Right cardiac atrium (tissue), 5 donors: ENCODE results near the gene KCNAB2. TPM values are rescaled to one million over a fixed set of nuclear protein-coding genes. Genes with fewer than 3 reads are reported as not detected.

Experiments
- ATAC-seq, 2 donors: fragments of 200-7000 bp; cut with Tn5 transposase; one replicate each; pipeline versions ENCODE4 v1.8.0 to v1.9.1; 2020; ENCODE audit warnings: moderate library complexity in 2 of 2, mild to moderate bottlenecking in 1 of 2
- DNase-seq, 3 donors: peaks; one replicate each; pipeline ENCODE4 v3.0.0-alpha.2; 2020
- H3K27ac ChIP-seq: one replicate; pipeline ENCODE4 v1.5.1; 2013; ENCODE audit warnings: mild to moderate bottlenecking, low read length, control low read depth, moderate library complexity
- H3K27me3 ChIP-seq: one replicate; pipeline ENCODE4 v1.6.1; 2013; ENCODE audit not compliant: control insufficient read depth, insufficient read depth
- H3K4me1 ChIP-seq: one replicate; pipeline ENCODE4 v1.6.1; 2013; ENCODE audit warnings: low read length; ENCODE audit not compliant: control insufficient read depth, insufficient read depth
- H3K4me3 ChIP-seq: one replicate; pipeline ENCODE4 v1.5.1; 2013; ENCODE audit warnings: low read length, control low read depth
- H3K9me3 ChIP-seq: one replicate; pipeline ENCODE4 v1.6.1; 2013; ENCODE audit warnings: low read length; ENCODE audit not compliant: control insufficient read depth
- WGBS: extraction: QIAGEN DNeasy Blood & Tissue Kit; methylation state at CpG from one replicate; pipeline ENCODE4 v1.1.7; 2013; 5-methylcytosine and 5-hydroxymethylcytosine counted together
- intact Hi-C, 4 donors: fragments of 100-400 bp; cut with DNase I; formaldehyde crosslinking; loops; one replicate each; pipeline versions ENCODE4 v1.11.0 to v1.14.0; 2022 to 2023
- polyA plus RNA-seq: library from polyadenylated mRNA; stranded (reverse); fragments of 200-250 nt; gene quantifications from one replicate; pipeline ENCODE4 v1.2.3, GENCODE V29; 2013
- total RNA-seq, 4 donors: library from RNA; stranded (reverse); fragmentation: NEBNext Ultra II Directional; extraction: Animal tissue kit (Norgen Biotek cat#: 25700); gene quantifications; one replicate each; pipeline ENCODE4 v1.2.1, GENCODE V29; 2021
- donor health status: healthy with polysubstance abuse.
- donor health status: DM: no; HTN: yes; CAD: no.
- donor health status: DM: no; HTN: no; CAD: no.
- donor health status: DM: no; HTN: yes; CAD: no; lungs with severe emphysema.
- donor health status: DM: yes; HTN: yes; CAD: no.

KCNAB2 gene
- total and polyA plus RNA-seq, 5 donors: 12.6 to 25.6 (median 15.8) TPM

- no peak overlapping the region for H3K27ac ChIP-seq
- no peaks in the 10 kb centered on the region for H3K9me3 ChIP-seq
- intact Hi-C loops: no loop called here
- H3K4me1 ChIP-seq: no peaks in the 10 kb centered on the region
- H3K27me3 ChIP-seq: no peaks in the 10 kb centered on the region
- DNase-seq (no peak), ATAC-seq (no peak)
- 71% methylated on average over 1 of the region's 1 CpG for WGBS
- no peak overlapping the region for H3K4me3 ChIP-seq
Observed at GRCh38 chr1:6116137-6116536, 70.4 kb downstream of the KCNAB2 start.

GRCh38 chr1:6117064-6117463 lies 71.4 kb downstream of the KCNAB2 start:
- WGBS: 79% methylated on average over 2 of the region's 2 CpGs
- no peaks in the 10 kb centered on the region for H3K9me3 ChIP-seq

DNA sequence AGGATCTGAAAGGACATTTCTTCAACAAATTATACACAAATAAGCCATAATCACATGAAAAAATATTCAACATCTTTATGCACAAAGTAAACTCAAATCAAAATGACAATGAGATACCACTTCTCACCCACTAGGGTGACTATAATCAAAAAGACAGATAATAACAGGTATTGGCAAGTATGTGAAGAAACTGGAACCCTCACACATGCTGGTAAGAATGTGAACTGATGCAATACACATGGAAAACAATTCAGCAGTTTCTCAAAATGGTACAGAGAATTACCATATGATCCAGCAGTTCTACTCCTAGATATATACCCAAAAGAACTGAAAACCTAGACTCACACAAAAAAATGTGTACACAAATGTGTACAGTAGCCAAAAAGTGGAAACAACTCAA lies 71.9 kb downstream of the KCNAB2 start:
- intact Hi-C loops: no loop called here
- Histone ChIP-seq H3K4me3 (no peak overlapping the region), H3K4me1 (no peaks in the 10 kb centered on the region), H3K27me3 (no peaks in the 10 kb centered on the region), H3K27ac (no peak overlapping the region), H3K9me3 (no peaks in the 10 kb centered on the region)
- no peak for DNase-seq
- no peak for ATAC-seq

More at GRCh38 chr1:6117064-6117463, 71.4 kb downstream of the KCNAB2 start:
- no peak for DNase-seq
- H3K4me3 ChIP-seq: no peak overlapping the region
- ATAC-seq: no peak
- no peaks in the 10 kb centered on the region for H3K27me3 ChIP-seq
- no peaks in the 10 kb centered on the region for H3K4me1 ChIP-seq
- intact Hi-C loops: no loop called here
- no peak overlapping the region for H3K27ac ChIP-seq

- Histone ChIP-seq H3K4me3 (no peak overlapping the region), H3K27ac (no peak overlapping the region), H3K9me3 (no peaks in the 10 kb centered on the region), H3K4me1 (no peaks in the 10 kb centered on the region), H3K27me3 (no peaks in the 10 kb centered on the region)
- ATAC-seq: no peak
- intact Hi-C loops: no loop called here
- no peak for DNase-seq
- WGBS: 84% methylated on average over 3 of the region's 3 CpGs
Observed at GRCh38 chr1:6118415-6118814, 72.7 kb downstream of the KCNAB2 start.

DNA sequence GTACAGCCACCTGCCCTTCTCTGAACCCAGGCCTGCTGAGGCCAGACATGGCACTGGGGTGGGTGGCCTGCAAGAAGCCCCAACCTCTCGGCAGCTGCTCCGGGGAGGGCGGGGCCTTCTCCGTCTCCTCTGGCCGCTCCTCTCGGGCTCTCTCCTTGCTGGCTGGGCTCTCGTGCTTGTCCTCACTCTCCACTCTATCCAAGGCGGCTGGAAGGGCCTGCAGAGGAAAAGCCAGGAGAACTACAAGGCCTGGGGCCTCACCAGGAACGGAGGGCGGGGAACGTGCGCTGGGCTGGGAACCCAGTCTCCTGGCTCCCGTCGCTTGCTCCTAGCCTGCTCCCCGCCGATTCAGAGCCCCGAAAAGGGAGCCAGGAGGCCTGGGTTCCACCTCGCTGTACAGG lies 75.3 kb downstream of the KCNAB2 start:
- H3K9me3 ChIP-seq: no peaks in the 10 kb centered on the region
- intact Hi-C loops: no loop called here
- no peak overlapping the region for H3K4me3 ChIP-seq
- no peaks in the 10 kb centered on the region for H3K4me1 ChIP-seq
- 84% methylated on average over 18 of the region's 18 CpGs for WGBS
- no peaks in the 10 kb centered on the region for H3K27me3 ChIP-seq
- no peak overlapping the region for H3K27ac ChIP-seq
- DNase-seq (peak in 2 of 3 donors; percentile 4 to 6), ATAC-seq (no peak)

DNA sequence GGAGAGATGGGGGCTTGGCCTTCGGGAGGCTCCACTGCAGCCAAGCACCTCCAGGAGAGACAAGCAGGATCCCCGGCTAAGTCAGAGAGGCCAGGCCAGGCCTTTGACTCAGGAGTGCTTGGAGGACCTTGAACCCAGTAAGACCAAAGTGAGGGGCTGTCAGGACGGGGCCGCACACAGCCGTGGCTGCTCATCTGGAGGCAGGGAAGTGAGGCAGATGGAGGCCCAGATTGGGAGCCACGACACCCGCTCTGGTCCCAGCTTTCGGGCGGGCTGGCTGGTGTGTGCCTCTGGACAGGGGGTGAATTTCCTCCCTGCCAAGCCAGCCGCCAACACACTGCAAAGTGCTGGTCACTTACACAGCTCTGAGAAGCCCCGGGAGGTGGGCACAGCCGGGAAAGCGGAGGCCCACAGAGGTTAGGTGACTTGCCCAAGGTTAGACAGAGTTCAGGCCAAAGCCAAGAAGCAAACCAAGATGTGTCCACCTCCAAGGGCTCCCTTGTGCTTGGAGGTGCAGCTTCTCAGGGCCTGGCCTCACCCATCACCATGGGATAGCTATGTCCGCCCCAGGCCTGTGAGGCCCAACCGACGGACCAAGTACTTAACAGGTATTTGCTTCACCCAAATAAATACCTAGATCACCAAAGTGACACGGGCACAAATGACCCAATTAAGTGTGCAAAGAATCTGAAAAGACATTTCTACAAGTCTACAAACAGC lies 76.1 kb downstream of the KCNAB2 start:
- Histone ChIP-seq H3K27me3 (no peaks in the 10 kb centered on the region), H3K27ac (no peak overlapping the region), H3K9me3 (no peaks in the 10 kb centered on the region), H3K4me1 (no peaks in the 10 kb centered on the region), H3K4me3 (no peak overlapping the region)
- 92% methylated on average over 17 of the region's 17 CpGs for WGBS
- intact Hi-C loops: no loop called here
- ATAC-seq (no peak), DNase-seq (peak in 2 of 3 donors; percentile 4 to 27)

GRCh38 chr1:6123083-6123482 lies 77.4 kb downstream of the KCNAB2 start:
- no peak overlapping the region for H3K27ac ChIP-seq
- no peaks in the 10 kb centered on the region for H3K27me3 ChIP-seq
- no peaks in the 10 kb centered on the region for H3K4me1 ChIP-seq
- no peaks in the 10 kb centered on the region for H3K9me3 ChIP-seq
- intact Hi-C loops: no loop called here
- H3K4me3 ChIP-seq: no peak overlapping the region
- DNase-seq (peak in 1 of 3 donors; percentile 25), ATAC-seq (no peak)
- WGBS: 70% methylated on average over 7 of the region's 7 CpGs

DNA sequence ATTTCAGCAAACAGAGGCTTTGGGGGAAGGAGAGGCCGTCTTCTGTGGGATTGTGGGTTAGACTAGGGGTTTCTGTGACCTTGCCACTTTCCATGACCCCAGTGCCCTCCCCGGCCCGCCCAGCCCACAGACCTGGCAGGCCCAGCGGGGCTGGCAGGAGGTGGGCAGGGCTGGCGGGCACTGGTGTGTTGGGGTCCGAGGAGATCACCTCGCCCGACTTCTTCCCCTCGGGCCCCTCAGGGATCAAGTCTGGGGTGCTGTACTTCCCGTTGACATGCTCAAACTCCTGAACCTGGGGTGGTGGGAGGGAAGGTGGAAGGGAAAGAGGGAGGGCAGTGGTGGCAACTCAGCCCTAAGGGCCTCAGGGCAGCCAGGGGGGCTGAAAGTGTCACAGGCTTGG lies 78.1 kb downstream of the KCNAB2 start:
- H3K27me3 ChIP-seq: no peaks in the 10 kb centered on the region

GRCh38 chr1:6124341-6124740 lies 78.7 kb downstream of the KCNAB2 start:
- ATAC-seq (no peak), DNase-seq (peak in 2 of 3 donors; percentile 6 to 40)
- H3K9me3 ChIP-seq: no peaks in the 10 kb centered on the region
- intact Hi-C loops: no loop called here
- no peak overlapping the region for H3K27ac ChIP-seq
- H3K4me1 ChIP-seq: no peaks in the 10 kb centered on the region
- H3K27me3 ChIP-seq: no peaks in the 10 kb centered on the region
- WGBS: 82% methylated on average over 12 of the region's 12 CpGs
- H3K4me3 ChIP-seq: no peak overlapping the region

More for the DNA sequence above, 78.1 kb downstream of the KCNAB2 start:
- 86% methylated on average over 10 of the region's 10 CpGs for WGBS
- H3K9me3 ChIP-seq: no peaks in the 10 kb centered on the region
- H3K27ac ChIP-seq: no peak overlapping the region
- peak in 2 of 3 donors; percentile 5 to 31 for DNase-seq
- H3K4me1 ChIP-seq: no peaks in the 10 kb centered on the region
- ATAC-seq: no peak
- intact Hi-C loops: no loop called here
- H3K4me3 ChIP-seq: no peak overlapping the region

DNA sequence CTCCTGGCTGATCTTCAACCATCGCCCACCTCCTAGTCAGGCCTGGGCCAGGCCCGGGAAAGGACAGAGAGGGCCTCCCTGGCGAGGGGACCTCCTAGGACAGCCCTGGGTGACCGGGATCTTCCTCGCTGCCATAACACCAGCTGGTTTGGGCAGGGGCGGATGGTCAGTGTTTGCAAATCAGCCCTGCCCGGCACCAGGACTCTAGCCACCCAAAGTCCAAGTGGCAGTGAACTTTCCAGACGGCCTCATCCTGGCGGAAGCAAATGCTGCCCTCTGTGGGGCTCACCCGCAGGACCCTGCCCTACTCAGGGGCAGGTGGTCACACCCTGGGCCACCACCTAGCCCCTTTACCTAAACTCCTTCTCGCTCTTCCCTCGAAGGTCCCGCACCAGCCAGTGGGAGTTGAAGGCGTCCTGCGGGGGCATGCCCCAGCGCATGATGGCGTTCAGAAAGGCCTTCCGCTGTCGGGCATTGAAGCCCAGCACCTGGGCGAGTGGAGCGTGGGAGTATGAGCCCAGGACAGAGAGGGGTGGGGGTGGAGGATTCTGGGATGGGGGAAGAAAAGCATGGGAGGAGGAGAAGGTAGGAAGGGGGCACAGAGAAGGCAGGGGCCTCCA lies 79.2 kb downstream of the KCNAB2 start:
- WGBS: 87% methylated on average over 21 of the region's 21 CpGs
- ATAC-seq (no peak), DNase-seq (peak in 2 of 3 donors; percentile 10 to 21)
- Histone ChIP-seq H3K27me3 (no peaks in the 10 kb centered on the region), H3K27ac (no peak overlapping the region), H3K4me3 (no peak overlapping the region), H3K4me1 (no peaks in the 10 kb centered on the region), H3K9me3 (no peaks in the 10 kb centered on the region)
- intact Hi-C loops: no loop called here

GRCh38 chr1:6125366-6125765 lies 79.7 kb downstream of the KCNAB2 start:
- Histone ChIP-seq H3K27me3 (no peaks in the 10 kb centered on the region), H3K4me1 (no peaks in the 10 kb centered on the region), H3K4me3 (no peak overlapping the region), H3K27ac (no peak overlapping the region), H3K9me3 (no peaks in the 10 kb centered on the region)
- 73% methylated on average over 15 of the region's 15 CpGs for WGBS
- intact Hi-C loops: no loop called here
- DNase-seq (peak in 2 of 3 donors; percentile 10 to 36), ATAC-seq (no peak)
